HUES48 (cell line): Measurements from ENCODE around the gene ENTPD7.

ENCODE experiments used
- H3K27ac ChIP-seq: one replicate; pipeline ENCODE4 v1.7.0; 2013; ENCODE audit warnings: low read depth, low read length, inconsistent platforms
- H3K27me3 ChIP-seq: 2 replicates; pipeline ENCODE4 v1.6.1; 2013; ENCODE audit warnings: mild to moderate bottlenecking, low read length; ENCODE audit not compliant: control insufficient read depth, insufficient read depth
- H3K36me3 ChIP-seq: 2 replicates; pipeline ENCODE4 v1.6.1; 2013; ENCODE audit warnings: low read length; ENCODE audit not compliant: control insufficient read depth, insufficient read depth
- H3K4me1 ChIP-seq: 2 replicates; pipeline ENCODE4 v1.6.1; 2013; ENCODE audit warnings: mild to moderate bottlenecking, low read length; ENCODE audit not compliant: control insufficient read depth, insufficient read depth
- H3K4me3 ChIP-seq: 2 replicates; pipeline ENCODE4 v1.5.1; 2013; ENCODE audit warnings: mild to moderate bottlenecking, low read depth, low read length
- H3K9ac ChIP-seq: 2 replicates; pipeline ENCODE4 v1.6.1; 2013; ENCODE audit warnings: mild to moderate bottlenecking, low read depth, low read length, moderate library complexity
- H3K9me3 ChIP-seq: 2 replicates; pipeline ENCODE4 v1.6.1; 2013; ENCODE audit warnings: low read length; ENCODE audit not compliant: control insufficient read depth, insufficient read depth

Gene ENTPD7

DNA sequence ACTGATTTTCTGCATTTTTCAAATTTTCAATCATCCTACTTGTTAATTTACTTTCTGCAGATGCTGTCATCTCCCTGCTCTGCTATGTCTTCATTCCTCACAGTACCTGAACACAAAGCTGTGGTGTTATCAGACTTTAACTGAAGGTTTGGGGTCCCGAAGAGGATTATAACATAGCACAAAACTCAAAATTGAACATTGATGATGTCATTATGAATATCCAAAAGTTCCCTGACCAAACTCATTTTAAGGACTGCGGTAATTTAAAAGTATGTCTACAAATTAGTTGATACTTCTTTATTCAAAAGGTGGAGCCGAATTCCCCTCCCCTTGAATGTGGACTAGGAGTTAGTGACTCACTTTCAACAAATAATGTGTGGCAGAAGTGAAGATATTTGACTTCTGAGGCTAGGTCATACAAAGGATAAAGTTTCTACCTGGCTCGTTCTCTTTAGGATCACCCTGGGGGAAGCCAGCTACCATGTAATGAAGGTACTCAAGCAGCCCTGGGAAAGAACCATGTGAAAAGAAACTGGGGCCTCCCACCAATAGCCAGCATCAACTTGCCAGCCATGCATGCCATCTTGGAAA lies 6.4 kb upstream of the ENTPD7 start:
- Histone ChIP-seq H3K4me3 (no peak overlapping the region), H3K27ac (no peak overlapping the region), H3K9me3 (no peaks in the 10 kb centered on the region), H3K36me3 (no peaks in the 10 kb centered on the region), H3K27me3 (peaks cover 7% of the 10 kb centered on the region), H3K4me1 (no peaks in the 10 kb centered on the region), H3K9ac (no peak overlapping the region)

DNA sequence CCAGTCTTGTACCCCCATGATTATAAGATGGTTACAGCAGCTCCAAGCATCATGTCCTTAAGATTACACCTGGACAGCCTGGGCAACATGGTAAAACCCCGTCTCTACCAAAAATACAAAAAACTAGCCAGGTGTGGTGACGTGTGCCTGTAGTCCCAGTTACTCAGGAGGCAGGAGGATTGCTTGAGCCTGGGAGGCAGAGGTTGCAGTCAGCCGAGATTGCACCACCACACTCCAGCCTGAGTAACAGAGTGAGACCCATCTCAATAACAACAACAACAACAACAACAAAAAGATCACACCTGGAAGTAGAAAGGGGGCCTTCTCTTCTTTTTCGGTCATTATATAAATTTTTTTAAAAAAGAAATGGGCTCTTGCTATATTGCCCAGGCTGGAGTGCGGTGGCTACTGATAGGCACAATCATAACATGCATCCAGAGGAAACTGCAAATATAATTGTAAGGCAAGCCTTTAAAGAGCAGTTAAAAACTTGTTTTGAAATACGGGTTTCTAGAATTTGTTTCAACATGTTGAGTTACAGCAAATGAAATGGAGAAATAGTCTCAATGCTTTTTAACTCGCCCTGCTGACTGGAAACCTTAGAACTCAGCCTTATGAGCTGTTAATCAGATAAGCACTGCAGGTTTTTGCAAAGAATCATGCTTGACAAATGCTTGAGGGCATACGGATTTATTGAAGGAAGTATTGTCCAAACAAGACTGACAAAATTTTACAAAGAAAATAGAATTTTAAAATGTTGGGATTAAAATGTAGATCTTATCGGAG lies 4.7 kb upstream of the ENTPD7 start:
- no peak overlapping the region for H3K4me3 ChIP-seq
- no peaks in the 10 kb centered on the region for H3K9me3 ChIP-seq
- H3K27ac ChIP-seq = no peak overlapping the region
- H3K27me3 ChIP-seq = peaks cover 16% of the 10 kb centered on the region
- no peak overlapping the region for H3K9ac ChIP-seq
- H3K4me1 ChIP-seq = no peaks in the 10 kb centered on the region
- no peaks in the 10 kb centered on the region for H3K36me3 ChIP-seq

DNA sequence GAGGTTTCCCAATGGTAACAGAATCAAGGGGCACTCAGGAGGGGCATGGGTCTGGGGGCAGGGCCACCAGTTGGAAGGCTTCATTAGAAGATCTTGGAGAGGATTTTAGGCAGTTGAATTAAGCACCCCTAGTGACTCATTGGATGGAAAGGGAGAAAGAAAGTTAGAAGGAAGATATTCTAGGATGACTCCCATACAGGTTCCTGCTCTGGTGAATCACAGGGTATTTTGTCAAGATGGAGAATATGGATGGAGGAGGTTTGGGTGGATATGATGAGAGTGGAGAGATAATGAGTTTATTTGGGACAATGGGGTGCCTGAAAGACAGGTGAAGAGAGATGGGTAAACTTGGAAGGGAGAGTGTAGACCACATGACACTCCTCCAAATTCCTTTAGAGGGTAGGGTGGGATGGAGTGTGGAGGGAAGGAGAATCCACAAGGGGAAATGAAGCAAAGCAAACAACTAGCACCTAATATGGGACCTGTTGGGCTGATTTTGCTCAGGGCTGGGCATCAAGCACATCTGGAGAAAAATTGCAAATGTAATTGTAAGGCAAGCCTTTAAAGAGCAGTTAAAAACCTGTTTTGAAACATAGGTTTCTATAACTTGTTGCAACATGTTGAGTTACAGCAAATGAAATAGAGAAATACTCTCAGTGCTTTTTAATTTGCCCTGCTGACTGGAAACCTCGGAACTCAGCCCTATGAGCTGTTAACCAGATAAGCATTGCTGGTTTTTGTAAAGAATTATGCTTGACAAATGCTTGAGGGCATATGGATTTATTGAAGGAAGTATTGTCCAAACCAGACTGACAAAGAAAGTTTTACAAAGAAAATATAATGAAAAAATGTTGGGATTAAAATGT lies 2.9 kb upstream of the ENTPD7 start:
- no peaks in the 10 kb centered on the region for H3K36me3 ChIP-seq
- no peak overlapping the region for H3K9ac ChIP-seq
- H3K27me3 ChIP-seq = peaks cover 16% of the 10 kb centered on the region
- 0 out of 2 replicates have a peak, but pooled peaks cover 3% of the 10 kb centered on the region for H3K4me1 ChIP-seq
- H3K9me3 ChIP-seq = no peaks in the 10 kb centered on the region
- H3K4me3 ChIP-seq = no peak overlapping the region
- no peak overlapping the region for H3K27ac ChIP-seq

DNA sequence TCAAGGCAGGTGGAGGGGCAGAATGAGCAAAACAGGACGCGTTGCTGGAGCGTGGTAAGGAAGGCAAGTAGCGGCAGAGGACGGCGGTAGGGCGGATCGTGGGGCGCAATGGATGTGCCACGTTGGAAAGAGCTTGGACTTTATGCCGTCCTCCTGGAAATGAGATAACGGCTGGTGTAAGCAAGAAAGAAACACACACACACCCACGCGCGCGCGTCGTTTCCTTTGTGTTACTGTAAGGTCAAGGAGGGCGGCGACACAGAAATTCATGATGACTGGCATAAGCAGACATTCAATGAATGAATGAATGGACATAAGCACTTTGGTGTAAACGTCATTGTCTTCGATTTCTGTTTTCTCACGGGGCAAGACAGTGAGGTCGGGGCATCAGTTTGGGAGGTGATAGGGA lies 683 bp upstream of the ENTPD7 start:
- peak overlapping the region; percentile 86 for H3K4me3 ChIP-seq
- H3K27ac ChIP-seq = no peak overlapping the region
- peaks cover 16% of the 10 kb centered on the region for H3K27me3 ChIP-seq
- H3K36me3 ChIP-seq = peaks cover 14% of the 10 kb centered on the region; the same call in 1 of the 2 replicates
- H3K9ac ChIP-seq = no peak overlapping the region
- H3K4me1 ChIP-seq = 0 out of 2 replicates have a peak, but pooled peaks cover 3% of the 10 kb centered on the region
- H3K9me3 ChIP-seq = no peaks in the 10 kb centered on the region

DNA sequence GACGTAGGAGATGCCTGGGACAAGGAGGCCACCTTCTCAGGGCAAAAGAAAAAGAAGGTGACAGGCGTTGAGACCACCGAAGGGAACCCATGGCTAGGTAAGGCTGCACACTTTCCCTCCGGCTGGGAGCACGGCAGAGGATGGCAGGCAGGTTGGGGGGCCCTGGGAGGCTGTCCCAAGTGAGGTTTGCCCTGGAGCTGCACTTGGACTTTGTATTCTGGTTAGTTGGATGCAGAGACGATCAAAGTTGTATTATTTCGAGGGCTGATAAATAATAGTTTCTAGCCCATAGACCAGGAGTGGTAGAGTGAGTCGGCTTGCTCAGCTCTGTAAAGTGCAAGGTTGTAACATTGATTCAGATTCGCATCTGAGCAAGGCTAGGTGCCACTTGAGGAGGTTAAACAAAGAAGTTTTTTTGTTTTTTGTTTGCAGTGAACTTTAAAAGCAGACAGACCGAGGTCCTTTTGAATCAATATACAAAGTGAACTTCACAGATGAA lies 608 bp downstream of the ENTPD7 start:
- H3K27me3 ChIP-seq = peaks cover 16% of the 10 kb centered on the region
- H3K9ac ChIP-seq = peak overlapping the region; percentile 58
- peaks cover 19% of the 10 kb centered on the region; the same call in 1 of the 2 replicates for H3K36me3 ChIP-seq
- peak overlapping the region; percentile 86 for H3K4me3 ChIP-seq
- H3K27ac ChIP-seq = no peak overlapping the region
- 0 out of 2 replicates have a peak, but pooled peaks cover 3% of the 10 kb centered on the region for H3K4me1 ChIP-seq
- H3K9me3 ChIP-seq = no peaks in the 10 kb centered on the region

DNA sequence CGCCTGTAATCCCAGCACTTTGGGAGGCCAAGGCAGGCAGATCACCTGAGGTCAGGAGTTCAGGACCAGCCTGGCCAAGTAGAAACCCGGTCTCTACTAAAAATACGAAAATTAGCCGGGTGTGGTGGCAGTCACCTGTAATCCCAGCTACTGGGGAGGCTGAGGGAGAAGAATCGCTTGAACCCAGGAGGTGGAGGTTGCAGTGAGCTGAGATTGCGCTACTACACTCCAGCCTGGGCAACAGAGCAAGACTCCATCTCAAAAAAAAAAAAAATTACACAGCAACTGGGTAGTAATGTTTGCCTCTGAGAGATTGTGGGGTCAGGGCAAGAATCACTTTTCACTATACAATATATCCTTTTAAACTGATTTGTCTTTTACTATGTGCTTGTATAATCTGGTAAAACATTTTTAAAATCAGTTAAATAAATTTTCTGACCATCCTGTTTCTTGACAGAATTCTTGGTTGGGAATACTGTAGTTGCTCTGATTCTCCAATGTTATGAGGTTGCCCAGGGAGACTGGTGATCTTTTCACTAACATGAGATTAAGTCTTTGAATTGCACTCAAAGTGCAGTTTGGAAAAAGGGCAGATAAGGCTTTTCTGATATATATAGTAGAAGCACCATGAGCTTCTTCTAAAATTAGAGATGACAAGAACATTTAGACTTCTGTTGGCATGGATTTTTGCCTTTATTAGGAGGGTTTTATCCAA lies 1.5 kb downstream of the ENTPD7 start:
- Histone ChIP-seq H3K4me3 (no peak overlapping the region; the same call in 1 of the 2 replicates), H3K9ac (no peak overlapping the region), H3K27ac (no peak overlapping the region), H3K36me3 (peaks cover 25% of the 10 kb centered on the region; the same call in 1 of the 2 replicates), H3K4me1 (0 out of 2 replicates have a peak, but pooled peaks cover 3% of the 10 kb centered on the region), H3K27me3 (peaks cover 16% of the 10 kb centered on the region), H3K9me3 (no peaks in the 10 kb centered on the region)

DNA sequence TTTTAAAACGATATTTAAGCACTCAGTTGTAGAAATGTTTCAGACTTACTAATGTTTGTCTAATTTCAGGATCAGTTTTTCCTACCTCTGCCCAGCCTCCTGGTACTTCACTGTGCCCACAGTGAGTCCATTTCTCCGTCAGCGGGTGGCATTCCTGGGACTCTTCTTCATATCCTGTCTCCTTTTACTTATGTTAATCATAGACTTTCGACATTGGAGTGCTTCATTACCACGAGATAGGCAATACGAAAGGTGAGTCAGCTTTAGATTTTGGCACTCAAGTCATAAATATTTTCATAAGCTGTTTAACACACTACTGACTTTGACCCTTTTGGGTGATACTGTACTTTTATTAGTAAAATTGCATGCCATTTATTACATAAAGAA lies 2.1 kb downstream of the ENTPD7 start:
- Histone ChIP-seq H3K9me3 (no peaks in the 10 kb centered on the region), H3K27ac (no peak overlapping the region), H3K9ac (no peak overlapping the region)

DNA sequence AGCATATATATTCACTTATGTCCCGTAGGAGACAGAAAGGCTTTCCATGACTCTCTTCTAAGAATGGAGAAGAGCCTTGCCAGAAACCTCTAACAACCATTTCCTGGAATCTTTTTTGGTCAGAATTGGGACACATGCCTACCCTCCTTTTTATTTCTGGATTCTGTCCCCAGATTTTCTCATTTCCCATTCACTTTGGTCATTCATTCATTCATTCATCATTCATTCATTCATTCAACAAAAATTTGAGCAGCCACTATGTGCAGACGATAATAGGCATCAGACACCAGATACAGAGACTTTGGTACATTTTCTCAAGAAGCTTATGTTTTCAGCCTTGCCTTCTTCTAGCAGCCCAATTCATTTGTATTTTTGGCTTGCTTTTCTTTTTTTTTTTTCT lies 6.0 kb downstream of the ENTPD7 start:
- Histone ChIP-seq H3K4me1 (0 out of 2 replicates have a peak, but pooled peaks cover under 1% of the 10 kb centered on the region), H3K9me3 (no peaks in the 10 kb centered on the region), H3K27me3 (no peaks in the 10 kb centered on the region), H3K9ac (no peak overlapping the region), H3K36me3 (peaks cover 33% of the 10 kb centered on the region; the same call in 1 of the 2 replicates), H3K4me3 (no peak overlapping the region), H3K27ac (no peak overlapping the region)

More for the DNA sequence above, 2.1 kb downstream of the ENTPD7 start:
- 0 out of 2 replicates have a peak, but pooled peaks cover 3% of the 10 kb centered on the region for H3K4me1 ChIP-seq
- peaks cover 27% of the 10 kb centered on the region; the same call in 1 of the 2 replicates for H3K36me3 ChIP-seq
- H3K4me3 ChIP-seq = no peak overlapping the region
- H3K27me3 ChIP-seq = peaks cover 16% of the 10 kb centered on the region

DNA sequence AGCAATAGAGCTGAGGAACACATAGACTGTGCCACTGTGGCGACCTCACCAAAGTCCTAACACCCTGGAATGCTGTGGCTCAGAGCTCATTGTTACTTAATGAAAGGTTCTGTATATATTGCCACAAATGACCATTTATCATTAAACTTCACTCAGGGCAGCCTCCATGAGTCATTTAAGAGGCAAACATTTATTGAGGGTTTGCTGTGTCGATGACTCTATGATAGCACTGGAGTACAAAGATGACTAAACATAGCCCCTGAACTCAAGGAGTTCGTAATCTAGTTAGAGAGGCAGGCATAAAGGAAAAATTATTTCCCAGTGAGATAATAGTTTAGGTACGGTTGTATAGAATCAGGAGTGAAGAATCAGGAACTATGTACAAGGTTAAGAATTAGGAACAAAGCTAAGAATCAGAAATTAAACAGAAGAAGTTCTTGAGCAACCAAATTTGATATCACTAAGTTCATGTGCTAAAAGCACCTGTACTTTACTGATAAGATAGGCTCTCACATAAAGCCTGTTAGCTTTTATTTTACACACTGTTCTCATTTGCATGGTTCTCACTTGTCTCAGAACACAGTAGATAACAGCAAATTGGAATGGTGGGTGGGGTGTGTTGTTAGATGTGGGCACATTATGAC lies 7.9 kb downstream of the ENTPD7 start:
- no peak overlapping the region for H3K4me3 ChIP-seq

DNA sequence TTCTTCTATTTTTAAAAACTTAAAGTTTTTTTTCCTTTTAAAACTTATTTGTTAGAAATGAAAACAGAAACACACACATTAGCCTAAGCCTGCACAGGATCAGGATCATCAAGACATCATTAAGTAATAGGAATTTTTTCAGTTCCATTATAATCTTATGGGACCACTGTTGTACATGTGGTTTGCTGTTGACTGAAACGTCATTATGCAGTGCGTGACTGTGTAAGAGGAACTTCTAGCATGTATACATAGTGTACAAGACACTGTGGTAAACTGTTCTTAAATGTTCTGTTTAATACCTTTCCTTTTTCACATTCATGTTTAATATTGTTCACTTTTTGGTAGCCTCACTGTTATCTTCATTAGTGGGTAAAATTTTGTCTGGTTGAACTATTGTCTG lies 12.1 kb downstream of the ENTPD7 start:
- Histone ChIP-seq H3K27me3 (no peaks in the 10 kb centered on the region), H3K4me1 (no peaks in the 10 kb centered on the region), H3K9ac (no peak overlapping the region), H3K4me3 (no peak overlapping the region), H3K27ac (no peak overlapping the region), H3K36me3 (peaks cover 10% of the 10 kb centered on the region), H3K9me3 (no peaks in the 10 kb centered on the region)

More for the DNA sequence above, 7.9 kb downstream of the ENTPD7 start:
- no peaks in the 10 kb centered on the region for H3K9me3 ChIP-seq
- no peaks in the 10 kb centered on the region for H3K4me1 ChIP-seq
- no peak overlapping the region for H3K27ac ChIP-seq
- H3K36me3 ChIP-seq = peaks cover 34% of the 10 kb centered on the region
- H3K9ac ChIP-seq = no peak overlapping the region
- H3K27me3 ChIP-seq = no peaks in the 10 kb centered on the region
